NCI-H2227 treated with DMSO at 0.1 percent for 48 hours (cell line): ENCODE results near the gene ACSL6.

Experiments
- DNase-seq: peaks from one replicate; lab custom pipeline; 2025; lab: John Stamatoyannopoulos, UW

The ACSL6 gene

GRCh38 chr5:132017316-132017715 is 5.9 kb upstream of the ACSL6 start:
- DNase-seq, result no peak

GRCh38 chr5:132016721-132017250 is 5.3 kb upstream of the ACSL6 start:
- DNase-seq, result no peak

GRCh38 chr5:132013711-132014110 is 2.3 kb upstream of the ACSL6 start:
- no peak for DNase-seq

GRCh38 chr5:132013006-132013689 is 1.7 kb upstream of the ACSL6 start:
- no peak for DNase-seq

- DNase-seq, result no peak
Observed at GRCh38 chr5:132012371-132013005, 1.0 kb upstream of the ACSL6 start.

GRCh38 chr5:132010989-132011621 is 353 bp downstream of the ACSL6 start:
- no peak for DNase-seq

GRCh38 chr5:132010645-132010988 is 841 bp downstream of the ACSL6 start:
- no peak for DNase-seq

GRCh38 chr5:132009706-132010405 is 1.6 kb downstream of the ACSL6 start:
- DNase-seq, result no peak

GRCh38 chr5:132008961-132009680 is 2.3 kb downstream of the ACSL6 start:
- DNase-seq, result no peak

GRCh38 chr5:132008163-132008473 is 3.3 kb downstream of the ACSL6 start:
- DNase-seq, result no peak

GRCh38 chr5:132007399-132008162 is 3.9 kb downstream of the ACSL6 start:
- peak; percentile 61 for DNase-seq

GRCh38 chr5:132006331-132007120 is 4.9 kb downstream of the ACSL6 start:
- no peak for DNase-seq

GRCh38 chr5:132005591-132005990 is 5.9 kb downstream of the ACSL6 start:
- no peak for DNase-seq

GRCh38 chr5:132003982-132004381 is 7.5 kb downstream of the ACSL6 start:
- no peak for DNase-seq

- DNase-seq, result no peak
Observed at GRCh38 chr5:132003170-132003744, 8.2 kb downstream of the ACSL6 start.

GRCh38 chr5:132002757-132003156 is 8.7 kb downstream of the ACSL6 start:
- DNase-seq, result no peak

GRCh38 chr5:132001647-132002561 is 9.6 kb downstream of the ACSL6 start:
- DNase-seq, result no peak

- no peak for DNase-seq
Observed at GRCh38 chr5:132000677-132001453, 10.6 kb downstream of the ACSL6 start.

- DNase-seq, result no peak
Observed at GRCh38 chr5:132000241-132000490, 11.3 kb downstream of the ACSL6 start.
